Activated B cell treated with CpG ODN at 0.5 μM for 24 hours (primary cell): ENCODE data around the gene CCDC136. TPM values are rescaled to one million over a fixed set of nuclear protein-coding genes. Genes with fewer than 3 reads are reported as not detected.

Experiments
- ATAC-seq: fragments of 200-7000 bp; cut with Tn5 transposase; one replicate; pipeline ENCODE4 v1.10.0; 2021; ENCODE audit warnings: low read depth, mild to moderate bottlenecking, moderate library complexity
- CTCF ChIA-PET: fragments of 350-600 bp; sonication (Branson Sonifier 250); formaldehyde crosslinking; loops from one replicate; lab custom pipeline; 2021; ENCODE audit warnings: antibody characterized with exemption; lab: Charles Lee
- POLR2A ChIA-PET: fragments of 350-600 bp; sonication (Branson Sonifier 250); formaldehyde crosslinking; loops from one replicate; lab custom pipeline; 2021; ENCODE audit warnings: antibody characterized with exemption; lab: Charles Lee
- DNase-seq: peaks from one replicate; pipeline ENCODE4 v3.0.0; 2022
- H3K27ac Mint-ChIP-seq: one replicate; pipeline ENCODE4 v1.8.0; 2020; ENCODE audit warnings: mixed read lengths
- H3K27me3 Mint-ChIP-seq: one replicate; pipeline ENCODE4 v1.8.0; 2021; ENCODE audit warnings: mixed read lengths
- H3K36me3 Mint-ChIP-seq: one replicate; pipeline ENCODE4 v1.8.0; 2021; ENCODE audit warnings: low read depth, mixed read lengths
- H3K4me1 Mint-ChIP-seq: one replicate; pipeline ENCODE4 v1.8.0; 2021; ENCODE audit warnings: mixed read lengths
- H3K4me3 Mint-ChIP-seq: one replicate; pipeline ENCODE4 v1.8.0; 2020; ENCODE audit warnings: mild to moderate bottlenecking, mixed read lengths
- H3K9me3 Mint-ChIP-seq: one replicate; pipeline ENCODE4 v1.8.0; 2020; ENCODE audit warnings: mixed read lengths
- CTCF ChIP-seq: fragments of 200-600 bp; IDR thresholded peaks from one replicate; pipeline ENCODE4 v1.8.0; 2022; ENCODE audit warnings: antibody characterized with exemption, mild to moderate bottlenecking
- intact Hi-C: fragments of 100-400 bp; cut with micrococcal nuclease; formaldehyde crosslinking; loops from one replicate; pipeline ENCODE4 v1.15.1; 2024
- total RNA-seq: library from RNA; stranded (reverse); gene quantifications from 2 replicates; pipeline ENCODE4 v1.2.3, GENCODE V29; 2022

The CCDC136 gene
- total RNA-seq, 1 donor from 2014 or later, result 5.1 TPM

- intact Hi-C loops, result no loop called here
- CTCF ChIA-PET, result no interaction called here
- DNase-seq (no peak), ATAC-seq (no peak)
- Mint-ChIP-seq H3K9me3 (no peaks in the 10 kb centered on the region), H3K4me1 (peaks cover 4% of the 10 kb centered on the region), H3K27me3 (peaks cover 2% of the 10 kb centered on the region), H3K4me3 (no peak overlapping the region), H3K27ac (no peak overlapping the region), H3K36me3 (no peaks in the 10 kb centered on the region)
- POLR2A ChIA-PET, result no interaction called here
- no peak for TF ChIP-seq CTCF
Observed at GRCh38 chr7:128845475-128845874, 53.7 kb downstream of the CCDC136 start.

- ChIA-PET POLR2A (no interaction called here), CTCF (no interaction called here)
- Mint-ChIP-seq H3K9me3 (no peaks in the 10 kb centered on the region), H3K4me1 (peaks cover 4% of the 10 kb centered on the region), H3K27ac (no peak overlapping the region), H3K27me3 (peaks cover 2% of the 10 kb centered on the region), H3K4me3 (no peak overlapping the region), H3K36me3 (no peaks in the 10 kb centered on the region)
- intact Hi-C loops, result loop anchor here (2.0 kb wide), 1 partner anchor 17 kb away; the partner anchor contains the start of gene ATP6V1F
- ATAC-seq (no peak), DNase-seq (no peak)
- no peak for TF ChIP-seq CTCF
Observed at GRCh38 chr7:128845987-128846386, 54.2 kb downstream of the CCDC136 start.

GRCh38 chr7:128846781-128847444, 55.1 kb downstream of the CCDC136 start:
- no peaks in the 10 kb centered on the region for H3K9me3 Mint-ChIP-seq
- ChIA-PET CTCF (no interaction called here), POLR2A (no interaction called here)
- intact Hi-C loops, result loop anchor here (2.0 kb wide), 1 partner anchor 16 kb away; the partner anchor contains the start of gene ATP6V1F
- peaks cover 2% of the 10 kb centered on the region for H3K4me1 Mint-ChIP-seq
- H3K27ac Mint-ChIP-seq, result no peak overlapping the region
- ATAC-seq, result no peak
- H3K36me3 Mint-ChIP-seq, result no peaks in the 10 kb centered on the region
- no peak for TF ChIP-seq CTCF
- DNase-seq, result no peak
- H3K27me3 Mint-ChIP-seq, result peaks cover 2% of the 10 kb centered on the region
- H3K4me3 Mint-ChIP-seq, result no peak overlapping the region

GRCh38 chr7:128847721-128848211, 56.0 kb downstream of the CCDC136 start:
- Mint-ChIP-seq H3K4me3 (no peak overlapping the region), H3K27me3 (no peaks in the 10 kb centered on the region), H3K36me3 (no peaks in the 10 kb centered on the region), H3K4me1 (no peaks in the 10 kb centered on the region), H3K9me3 (no peaks in the 10 kb centered on the region), H3K27ac (no peak overlapping the region)
- ATAC-seq, result no peak
- no peak for DNase-seq
- no peak for TF ChIP-seq CTCF
- intact Hi-C loops, result loop anchor here (2.0 kb wide), 1 partner anchor 15 kb away; the partner anchor contains the start of gene ATP6V1F
- CTCF ChIA-PET, result no interaction called here
- POLR2A ChIA-PET, result no interaction called here

- Mint-ChIP-seq H3K36me3 (no peaks in the 10 kb centered on the region), H3K27me3 (peaks cover 5% of the 10 kb centered on the region), H3K9me3 (no peaks in the 10 kb centered on the region), H3K4me1 (no peaks in the 10 kb centered on the region), H3K27ac (no peak overlapping the region), H3K4me3 (no peak overlapping the region)
- ChIA-PET CTCF (no interaction called here), POLR2A (no interaction called here)
- no peak for DNase-seq
- intact Hi-C loops, result no loop called here
- no peak for TF ChIP-seq CTCF
- ATAC-seq, result no peak
Observed at GRCh38 chr7:128848289-128849155, 56.8 kb downstream of the CCDC136 start.
